Measurements from ENCODE around the gene FOXO1.

DNA sequence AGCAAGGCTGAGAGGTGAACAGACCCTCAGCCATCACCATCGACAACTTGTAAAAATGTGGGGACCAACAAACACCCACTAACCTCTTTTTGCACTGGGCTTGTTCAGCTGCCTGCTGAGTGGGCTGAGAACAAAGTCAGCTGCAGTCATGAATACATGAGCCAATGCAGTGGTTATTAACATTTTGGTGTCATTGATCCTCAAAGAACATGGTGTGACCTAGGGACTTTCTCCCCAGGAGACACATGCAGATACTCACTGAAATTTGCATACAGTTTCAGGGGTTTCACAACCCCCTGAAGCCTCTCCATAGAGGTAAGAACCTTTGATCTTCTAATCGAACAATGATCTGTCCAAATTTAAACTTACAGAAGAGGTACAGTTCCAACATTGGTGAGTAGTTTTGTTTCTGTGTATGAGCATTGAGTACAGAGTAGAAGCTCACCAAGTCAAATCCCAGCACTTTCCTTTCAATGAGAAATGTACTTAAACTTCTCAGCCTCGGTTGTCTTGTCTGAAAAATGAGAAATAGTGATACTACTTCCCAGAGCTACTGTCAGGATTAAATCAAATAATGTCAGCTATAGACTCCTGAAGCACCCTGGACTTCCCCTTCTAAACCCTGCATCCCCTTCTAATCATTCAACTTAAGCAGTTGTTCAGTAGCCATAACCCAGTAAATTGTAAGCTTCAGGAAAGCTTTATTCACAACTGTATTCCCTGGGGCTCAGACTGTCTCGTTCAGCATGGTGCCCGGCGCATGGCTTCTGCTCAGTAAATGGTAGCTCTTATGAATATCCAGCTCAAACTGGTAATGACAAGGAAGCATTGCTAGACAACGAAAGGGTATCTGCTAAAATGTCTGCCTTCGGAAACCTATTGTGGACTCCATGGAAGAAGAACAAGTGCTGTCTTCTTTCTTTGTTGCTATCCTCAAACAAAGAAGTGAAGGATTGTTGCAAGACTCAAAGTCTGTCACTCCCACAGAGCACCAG is 148.7 kb downstream of the FOXO1 start:
- TF ChIP-seq, protein P1, sequence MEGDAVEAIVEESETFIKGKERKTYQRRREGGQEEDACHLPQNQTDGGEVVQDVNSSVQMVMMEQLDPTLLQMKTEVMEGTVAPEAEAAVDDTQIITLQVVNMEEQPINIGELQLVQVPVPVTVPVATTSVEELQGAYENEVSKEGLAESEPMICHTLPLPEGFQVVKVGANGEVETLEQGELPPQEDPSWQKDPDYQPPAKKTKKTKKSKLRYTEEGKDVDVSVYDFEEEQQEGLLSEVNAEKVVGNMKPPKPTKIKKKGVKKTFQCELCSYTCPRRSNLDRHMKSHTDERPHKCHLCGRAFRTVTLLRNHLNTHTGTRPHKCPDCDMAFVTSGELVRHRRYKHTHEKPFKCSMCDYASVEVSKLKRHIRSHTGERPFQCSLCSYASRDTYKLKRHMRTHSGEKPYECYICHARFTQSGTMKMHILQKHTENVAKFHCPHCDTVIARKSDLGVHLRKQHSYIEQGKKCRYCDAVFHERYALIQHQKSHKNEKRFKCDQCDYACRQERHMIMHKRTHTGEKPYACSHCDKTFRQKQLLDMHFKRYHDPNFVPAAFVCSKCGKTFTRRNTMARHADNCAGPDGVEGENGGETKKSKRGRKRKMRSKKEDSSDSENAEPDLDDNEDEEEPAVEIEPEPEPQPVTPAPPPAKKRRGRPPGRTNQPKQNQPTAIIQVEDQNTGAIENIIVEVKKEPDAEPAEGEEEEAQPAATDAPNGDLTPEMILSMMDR (IDR thresholded peaks at IDR 0.05), result no peak
- TF ChIP-seq POLR2A (IDR thresholded peaks at IDR 0.05), result no peak

All from esophagus squamous epithelium (tissue), 4 donors.